Rectal smooth muscle tissue (tissue), 1 donor: ENCODE results near the gene DYNLL1.
A peak's percentile ranks its signal among the peaks of the same experiment; 100 is the strongest.

Experiments
- H3K27ac ChIP-seq: one replicate; pipeline ENCODE4 v1.7.0; 2013; ENCODE audit warnings: low read depth, low read length, inconsistent platforms
- H3K27me3 ChIP-seq: one replicate; pipeline ENCODE4 v1.7.0; 2013; ENCODE audit warnings: low read length; ENCODE audit not compliant: control insufficient read depth, insufficient read depth
- H3K36me3 ChIP-seq: one replicate; pipeline ENCODE4 v1.7.0; 2013; ENCODE audit warnings: low read length; ENCODE audit not compliant: control insufficient read depth, insufficient read depth
- H3K4me1 ChIP-seq: one replicate; pipeline ENCODE4 v1.7.0; 2013; ENCODE audit warnings: low read length; ENCODE audit not compliant: control insufficient read depth, insufficient read depth
- H3K4me3 ChIP-seq: one replicate; pipeline ENCODE4 v1.7.0; 2013; ENCODE audit warnings: low read length
- H3K9ac ChIP-seq: one replicate; pipeline ENCODE4 v1.7.0; 2013; ENCODE audit warnings: low read length

Gene DYNLL1

GRCh38 chr12:120532701-120533238, 36.9 kb downstream of the DYNLL1 start:
- Histone ChIP-seq H3K36me3 (peaks cover 3% of the 10 kb centered on the region), H3K27ac (no peak overlapping the region), H3K27me3 (no peaks in the 10 kb centered on the region), H3K4me3 (no peak overlapping the region), H3K4me1 (peaks cover 20% of the 10 kb centered on the region), H3K9ac (no peak overlapping the region)

DNA sequence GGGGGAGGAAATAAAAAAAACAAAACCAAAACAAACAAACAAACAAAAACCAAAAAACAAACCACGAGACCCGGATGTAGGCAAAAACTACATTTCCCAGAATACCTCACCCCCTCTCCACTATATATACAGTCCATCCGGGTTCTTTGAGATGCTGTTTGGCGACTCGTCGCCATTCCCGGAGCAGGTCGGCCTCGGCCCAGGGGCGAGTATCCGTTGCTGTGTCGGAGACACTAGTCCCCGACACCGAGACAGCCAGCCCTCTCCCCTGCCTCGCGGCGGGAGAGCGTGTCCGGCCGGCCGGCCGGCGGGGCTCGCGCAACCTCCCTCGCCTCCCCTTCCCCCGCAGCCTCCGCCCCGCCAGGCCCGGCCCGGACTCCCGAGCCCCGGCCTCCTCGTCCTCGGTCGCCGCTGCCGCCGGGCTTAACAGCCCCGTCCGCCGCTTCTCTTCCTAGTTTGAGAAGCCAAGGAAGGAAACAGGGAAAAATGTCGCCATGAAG, 38.3 kb downstream of the DYNLL1 start, which contains the start of gene RNF10:
Gene RNF10 (plus strand): TSS at position 154 of the 500 bp plus-strand sequence. CDS start 456 bp downstream, outside the sequence.
- Histone ChIP-seq H3K27me3 (no peaks in the 10 kb centered on the region), H3K4me3 (peak within 1 kb of the TSS; percentile 96), H3K27ac (peak within 1 kb of the TSS; percentile 88), H3K36me3 (peaks cover 3% of the 10 kb centered on the region), H3K9ac (peak within 1 kb of the TSS; percentile 84), H3K4me1 (peaks cover 35% of the 10 kb centered on the region)

DNA sequence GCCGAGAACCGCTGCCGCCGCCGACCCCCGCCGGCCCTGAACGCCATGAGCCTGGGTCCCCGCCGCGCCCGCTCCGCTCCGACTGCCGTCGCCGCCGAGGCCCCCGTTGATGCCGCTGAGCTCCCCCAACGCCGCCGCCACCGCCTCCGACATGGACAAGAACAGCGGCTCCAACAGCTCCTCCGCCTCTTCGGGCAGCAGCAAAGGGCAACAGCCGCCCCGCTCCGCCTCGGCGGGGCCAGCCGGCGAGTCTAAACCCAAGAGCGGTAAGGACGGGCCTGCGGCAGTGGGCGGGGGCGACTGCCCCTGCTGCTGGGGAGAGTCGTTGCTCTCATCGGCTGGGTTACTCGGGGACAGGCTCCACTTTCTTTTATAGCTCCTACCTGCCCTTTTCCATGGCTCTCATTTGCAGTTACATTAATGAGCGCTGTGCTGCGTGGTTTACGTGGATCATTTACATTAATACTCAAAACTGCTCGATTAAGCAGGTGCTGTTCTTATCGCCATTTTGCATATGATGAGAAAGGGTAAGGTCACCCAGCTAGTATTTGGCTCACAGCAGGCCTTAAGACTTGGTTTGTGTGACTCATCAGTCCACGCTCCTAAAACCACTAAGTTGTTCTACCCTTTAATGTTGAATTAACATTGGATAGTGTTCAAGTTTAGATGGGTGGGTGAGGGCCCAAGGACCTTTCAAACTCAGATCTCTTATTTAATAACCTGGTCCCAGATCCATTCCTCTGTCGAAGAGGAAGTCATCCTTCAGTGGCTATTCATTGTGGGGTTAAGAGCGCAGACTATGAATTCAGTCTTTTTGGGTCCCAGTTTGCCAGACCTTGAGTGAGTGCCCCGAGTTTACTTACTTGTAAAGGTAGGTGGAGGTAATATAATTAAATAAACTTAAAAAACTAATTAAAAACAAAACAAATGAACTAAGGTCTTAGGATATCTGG, 39.1 kb downstream of the DYNLL1 start:
- peaks cover 3% of the 10 kb centered on the region for H3K36me3 ChIP-seq
- peak overlapping the region; percentile 88 for H3K27ac ChIP-seq
- H3K4me3 ChIP-seq, result peak overlapping the region; percentile 96
- H3K9ac ChIP-seq, result peak overlapping the region; percentile 84
- H3K27me3 ChIP-seq, result no peaks in the 10 kb centered on the region
- peaks cover 41% of the 10 kb centered on the region for H3K4me1 ChIP-seq

GRCh38 chr12:120536064-120536791, 40.3 kb downstream of the DYNLL1 start:
- Histone ChIP-seq H3K9ac (no peak overlapping the region), H3K4me1 (peaks cover 41% of the 10 kb centered on the region), H3K27ac (peak overlapping the region; percentile 88), H3K27me3 (no peaks in the 10 kb centered on the region), H3K36me3 (peaks cover 3% of the 10 kb centered on the region), H3K4me3 (peak overlapping the region; percentile 96)

- peaks cover 41% of the 10 kb centered on the region for H3K4me1 ChIP-seq
- no peaks in the 10 kb centered on the region for H3K27me3 ChIP-seq
- no peak overlapping the region for H3K9ac ChIP-seq
- peak overlapping the region; percentile 59 for H3K27ac ChIP-seq
- peaks cover 3% of the 10 kb centered on the region for H3K36me3 ChIP-seq
- H3K4me3 ChIP-seq, result peak overlapping the region; percentile 45
Observed at GRCh38 chr12:120537856-120538220, 41.9 kb downstream of the DYNLL1 start.

GRCh38 chr12:120538281-120539156, 42.6 kb downstream of the DYNLL1 start:
- peaks cover 41% of the 10 kb centered on the region for H3K4me1 ChIP-seq
- H3K4me3 ChIP-seq, result peak overlapping the region; percentile 30
- peaks cover 3% of the 10 kb centered on the region for H3K36me3 ChIP-seq
- H3K9ac ChIP-seq, result no peak overlapping the region
- peak overlapping the region; percentile 59 for H3K27ac ChIP-seq
- H3K27me3 ChIP-seq, result no peaks in the 10 kb centered on the region

- Histone ChIP-seq H3K36me3 (peaks cover 3% of the 10 kb centered on the region), H3K4me3 (peak overlapping the region; percentile 30), H3K27me3 (no peaks in the 10 kb centered on the region), H3K4me1 (peaks cover 41% of the 10 kb centered on the region), H3K9ac (no peak overlapping the region), H3K27ac (peak overlapping the region; percentile 59)
Observed at GRCh38 chr12:120539303-120539702, 43.4 kb downstream of the DYNLL1 start.

DNA sequence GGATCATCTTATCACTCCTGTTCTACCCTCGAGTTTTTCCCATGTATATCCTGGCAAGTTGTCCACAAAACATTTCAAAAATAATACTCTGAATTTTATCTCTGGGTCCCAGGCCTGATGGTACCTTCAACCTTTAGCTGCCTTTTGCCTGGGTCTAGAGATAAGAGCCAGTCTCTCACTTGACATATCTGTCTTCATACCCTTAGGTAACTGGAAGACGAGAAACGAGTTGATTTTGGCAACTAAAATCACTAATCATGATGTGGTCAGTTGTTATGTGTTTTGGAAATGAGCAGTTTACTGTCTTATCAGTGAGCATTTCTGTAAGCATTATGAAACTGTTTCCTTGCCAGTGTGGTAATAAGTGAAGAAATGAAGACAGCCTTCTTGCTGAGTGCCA, 44.5 kb downstream of the DYNLL1 start:
- Histone ChIP-seq H3K9ac (no peak overlapping the region), H3K27me3 (no peaks in the 10 kb centered on the region), H3K27ac (no peak overlapping the region), H3K4me3 (no peak overlapping the region), H3K36me3 (peaks cover 3% of the 10 kb centered on the region), H3K4me1 (peaks cover 41% of the 10 kb centered on the region)

- H3K4me3 ChIP-seq, result no peak overlapping the region
- no peaks in the 10 kb centered on the region for H3K27me3 ChIP-seq
- H3K27ac ChIP-seq, result no peak overlapping the region
- peaks cover 25% of the 10 kb centered on the region for H3K4me1 ChIP-seq
- H3K9ac ChIP-seq, result no peak overlapping the region
- peaks cover 9% of the 10 kb centered on the region for H3K36me3 ChIP-seq
Observed at GRCh38 chr12:120542166-120542565, 46.3 kb downstream of the DYNLL1 start.

- Histone ChIP-seq H3K36me3 (peaks cover 24% of the 10 kb centered on the region), H3K27ac (no peak overlapping the region), H3K27me3 (no peaks in the 10 kb centered on the region), H3K4me3 (no peak overlapping the region), H3K4me1 (peaks cover 1% of the 10 kb centered on the region), H3K9ac (no peak overlapping the region)
Observed at GRCh38 chr12:120544691-120545090, 48.8 kb downstream of the DYNLL1 start.

GRCh38 chr12:120546050-120546386, 50.1 kb downstream of the DYNLL1 start:
- Histone ChIP-seq H3K4me3 (no peak overlapping the region), H3K9ac (no peak overlapping the region), H3K27me3 (no peaks in the 10 kb centered on the region), H3K27ac (no peak overlapping the region), H3K36me3 (peaks cover 27% of the 10 kb centered on the region), H3K4me1 (peaks cover 2% of the 10 kb centered on the region)
